Duodenal mucosa (tissue), 2 donors: Measurements from ENCODE around the gene FZD2.
"Not testable (repeated sequence)": the region's sequence is repeated elsewhere in the genome, so short reads cannot be mapped to it uniquely, and the experiment has no call there.

Experiments
- H3K27ac ChIP-seq: one replicate; pipeline ENCODE4 v1.7.0; 2013; ENCODE audit warnings: low read depth, low read length
- H3K27me3 ChIP-seq, 2 donors: one replicate each; pipeline ENCODE4 v1.7.0; 2013; ENCODE audit warnings: low read length in 2 of 2, control low read depth in 1 of 2; ENCODE audit not compliant: insufficient read depth in 2 of 2, control insufficient read depth in 1 of 2
- H3K36me3 ChIP-seq, 2 donors: one replicate each; pipeline ENCODE4 v1.7.0; 2013; ENCODE audit warnings: low read length in 2 of 2, control low read depth in 1 of 2; ENCODE audit not compliant: insufficient read depth in 2 of 2, control insufficient read depth in 1 of 2
- H3K4me1 ChIP-seq, 2 donors: one replicate each; pipeline ENCODE4 v1.7.0; 2013; ENCODE audit warnings: low read length in 2 of 2, control low read depth in 1 of 2; ENCODE audit not compliant: insufficient read depth in 2 of 2, control insufficient read depth in 1 of 2
- H3K4me3 ChIP-seq, 2 donors: one replicate each; pipeline ENCODE4 v1.7.0; 2013; ENCODE audit warnings: low read length in 2 of 2, low read depth in 1 of 2
- H3K9ac ChIP-seq, 2 donors: one replicate each; pipeline ENCODE4 v1.7.0; 2013; ENCODE audit warnings: low read length in 2 of 2, low read depth in 1 of 2
- H3K9me3 ChIP-seq, 2 donors: one replicate each; pipeline ENCODE4 v1.7.0; 2013; ENCODE audit warnings: low read length in 2 of 2, control low read depth in 1 of 2; ENCODE audit not compliant: control insufficient read depth in 1 of 2

The FZD2 gene

DNA sequence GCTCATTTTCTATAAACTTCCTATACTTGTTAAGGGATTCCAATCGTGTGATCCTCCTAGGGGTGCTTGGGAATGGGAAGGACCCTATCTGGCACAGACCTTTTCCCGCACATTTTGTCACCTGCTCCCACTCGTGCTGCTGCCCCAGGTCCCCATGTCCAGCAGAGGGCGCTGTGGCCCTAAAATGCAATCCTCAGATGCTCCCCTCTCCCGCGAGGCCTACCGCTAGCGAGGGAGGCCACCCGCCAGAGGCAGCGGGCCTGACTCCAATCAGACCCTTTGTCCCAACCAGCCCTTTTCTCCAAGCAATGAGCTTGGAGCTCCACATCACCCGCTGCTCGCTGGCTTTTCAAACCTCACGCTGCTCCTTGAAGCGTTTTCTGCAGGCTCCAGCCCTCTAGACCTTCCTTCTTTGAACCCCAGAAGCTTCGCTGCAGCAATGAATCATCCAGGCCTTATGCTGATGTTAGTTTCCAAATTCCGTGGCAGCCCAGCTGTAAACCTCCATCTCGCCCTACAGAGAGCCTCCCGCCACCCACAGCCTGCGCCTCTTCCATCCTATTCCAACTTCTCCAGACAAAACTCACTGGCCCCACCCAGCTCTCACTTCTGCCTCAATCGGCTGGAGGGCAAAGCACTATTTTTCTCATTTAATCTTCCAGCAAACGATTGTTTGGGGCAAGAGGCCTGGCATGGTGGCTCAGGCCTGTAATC, 23.6 kb upstream of the FZD2 start:
- H3K4me1 ChIP-seq: peaks cover 6 to 8% of the 10 kb centered on the region in 2 donors
- H3K27ac ChIP-seq: no peak overlapping the region
- no peak overlapping the region for H3K4me3 ChIP-seq
- H3K9ac ChIP-seq: no peak overlapping the region
- H3K9me3 ChIP-seq: no peaks in the 10 kb centered on the region
- H3K27me3 ChIP-seq: no peaks in the 10 kb centered on the region
- no peaks in the 10 kb centered on the region for H3K36me3 ChIP-seq

- Histone ChIP-seq H3K27me3 (peaks cover 0 to 2% of the 10 kb centered on the region in 2 donors), H3K36me3 (no peaks in the 10 kb centered on the region), H3K4me1 (peaks cover 6 to 8% of the 10 kb centered on the region in 2 donors), H3K9me3 (no peaks in the 10 kb centered on the region), H3K27ac (no peak overlapping the region), H3K9ac (no peak overlapping the region), H3K4me3 (peak overlapping the region in 1 of 2 donors; percentile 1)
Measured at GRCh38 chr17:44536090-44536953, 21.0 kb upstream of the FZD2 start.

DNA sequence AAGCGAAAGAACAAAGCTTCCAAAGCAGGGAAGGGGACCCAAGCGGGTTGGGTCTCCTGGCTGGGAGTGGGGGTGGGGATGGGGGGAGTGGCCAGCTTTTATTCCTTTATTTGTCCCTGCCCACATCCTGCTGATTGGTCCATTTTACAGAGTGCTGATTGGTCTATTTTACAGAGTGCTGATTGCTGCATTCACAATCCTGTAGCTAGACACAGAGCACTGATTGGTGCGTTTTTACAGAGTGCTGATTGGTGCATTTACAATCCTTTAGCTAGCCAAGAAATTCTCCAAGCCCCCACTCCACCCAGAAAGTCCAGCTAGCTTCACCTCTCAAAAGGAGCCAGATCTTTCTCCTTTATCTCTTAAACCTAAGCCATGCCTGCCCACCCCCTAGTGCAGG, 19.4 kb upstream of the FZD2 start:
- not testable (repeated sequence) for H3K36me3 ChIP-seq, H3K27me3 ChIP-seq, H3K9me3 ChIP-seq, H3K9ac ChIP-seq, H3K27ac ChIP-seq, H3K4me1 ChIP-seq, H3K4me3 ChIP-seq

DNA sequence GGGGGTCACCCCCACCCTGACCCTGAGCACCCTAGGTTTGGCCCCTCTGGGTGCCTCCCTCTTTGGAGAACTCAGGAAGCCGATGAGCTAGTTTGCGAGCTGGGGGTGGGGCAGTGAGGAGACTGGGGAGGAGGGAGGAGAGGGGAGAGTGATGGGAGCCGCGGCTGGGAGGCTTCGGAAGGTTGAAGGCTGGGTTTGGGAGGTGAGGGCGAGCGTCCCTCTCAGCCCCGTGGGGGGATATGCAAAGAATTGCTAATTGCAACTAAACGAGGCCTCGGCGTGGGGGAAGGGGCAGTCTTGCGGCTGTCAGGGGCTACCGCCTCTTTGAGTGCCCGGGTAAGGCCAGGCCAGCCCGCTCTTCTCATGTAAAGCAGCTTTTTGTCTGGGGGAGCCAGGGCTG, 17.6 kb upstream of the FZD2 start:
- H3K27me3 ChIP-seq: peaks cover 0 to 10% of the 10 kb centered on the region in 2 donors
- H3K9ac ChIP-seq: no peak overlapping the region
- H3K4me3 ChIP-seq: no peak overlapping the region
- no peak overlapping the region for H3K27ac ChIP-seq
- no peaks in the 10 kb centered on the region for H3K36me3 ChIP-seq
- no peaks in the 10 kb centered on the region for H3K9me3 ChIP-seq
- H3K4me1 ChIP-seq: peaks cover 0 to 3% of the 10 kb centered on the region in 2 donors

- H3K36me3 ChIP-seq: no peaks in the 10 kb centered on the region
- H3K27me3 ChIP-seq: peaks cover 0 to 10% of the 10 kb centered on the region in 2 donors
- no peak overlapping the region for H3K9ac ChIP-seq
- H3K27ac ChIP-seq: no peak overlapping the region
- peaks cover 0 to 3% of the 10 kb centered on the region in 2 donors for H3K4me1 ChIP-seq
- H3K9me3 ChIP-seq: no peaks in the 10 kb centered on the region
- no peak overlapping the region for H3K4me3 ChIP-seq
Measured at GRCh38 chr17:44540246-44541084, 16.8 kb upstream of the FZD2 start.

DNA sequence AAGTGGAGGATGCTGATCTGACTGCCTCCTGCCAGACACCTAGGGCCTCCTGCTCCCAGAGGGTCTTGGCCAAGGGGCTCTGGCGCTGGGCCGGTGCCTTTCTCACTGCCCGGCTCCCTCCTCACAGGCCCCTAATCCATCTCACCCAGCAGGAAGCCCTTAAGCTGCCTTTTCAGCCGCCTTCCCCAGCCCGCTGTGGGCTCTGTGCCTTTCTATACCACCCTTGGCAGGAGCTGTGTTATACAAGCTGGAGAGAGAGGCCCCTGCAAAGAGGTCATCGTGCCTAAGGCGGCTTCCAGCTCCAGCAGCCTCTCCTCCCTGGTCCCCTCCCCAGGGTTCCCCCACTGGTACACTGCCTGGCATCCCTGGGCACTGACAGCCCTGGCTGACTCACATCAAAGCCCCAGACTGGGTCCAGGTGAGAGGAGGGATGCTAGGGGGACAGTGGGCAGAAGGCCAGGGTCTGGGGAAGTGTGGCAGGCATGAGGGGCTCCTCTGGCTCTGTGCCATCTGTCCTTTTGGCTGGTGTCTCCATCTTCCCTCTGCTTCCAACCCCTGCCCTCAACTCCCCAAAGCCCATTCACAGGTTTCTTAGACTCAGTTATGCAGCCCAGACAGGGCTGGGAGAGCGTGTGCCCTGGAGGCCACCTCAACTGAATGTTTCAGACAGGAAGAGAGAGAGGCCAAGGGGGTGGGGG, 15.3 kb upstream of the FZD2 start:
- H3K36me3 ChIP-seq: no peaks in the 10 kb centered on the region
- H3K9me3 ChIP-seq: no peaks in the 10 kb centered on the region
- peaks cover 0 to 10% of the 10 kb centered on the region in 2 donors for H3K27me3 ChIP-seq
- H3K9ac ChIP-seq: no peak overlapping the region
- peaks cover 0 to 3% of the 10 kb centered on the region in 2 donors for H3K4me1 ChIP-seq
- no peak overlapping the region for H3K27ac ChIP-seq
- H3K4me3 ChIP-seq: no peak overlapping the region

DNA sequence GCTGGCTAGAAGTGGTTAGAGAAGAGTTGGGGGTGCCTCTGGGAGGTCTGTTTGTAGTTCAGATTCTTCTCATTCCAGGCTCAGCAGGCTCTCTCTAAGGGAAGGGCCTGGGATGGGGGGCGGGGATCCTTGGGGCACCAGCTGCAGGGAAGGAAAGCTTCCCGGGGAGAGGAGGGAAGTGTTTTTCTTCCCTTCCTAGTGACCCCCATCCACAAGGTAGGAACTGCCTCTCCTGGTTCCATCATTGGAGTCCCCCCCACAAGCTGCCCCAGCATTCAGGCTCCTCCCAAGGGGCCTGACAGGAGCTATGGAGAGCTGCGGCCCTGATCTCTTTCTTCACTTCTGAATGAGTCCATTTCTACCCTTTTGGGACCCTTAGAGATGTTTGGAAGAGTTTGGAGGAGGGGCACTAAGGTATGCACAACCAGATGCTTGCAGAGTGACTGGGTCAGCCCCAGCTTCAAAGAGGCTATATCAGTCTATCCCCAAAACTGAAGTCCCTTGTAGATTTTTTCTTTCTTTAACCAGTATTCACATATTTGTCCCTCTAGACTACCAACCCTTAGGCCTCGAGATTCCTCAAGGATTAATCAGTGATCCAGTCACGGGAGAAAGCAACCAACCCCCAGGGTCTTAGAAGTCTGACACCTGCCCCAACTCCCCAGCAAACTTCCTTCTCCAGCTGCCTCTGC, 13.9 kb upstream of the FZD2 start:
- H3K4me3 ChIP-seq: no peak overlapping the region
- H3K4me1 ChIP-seq: peaks cover 3% of the 10 kb centered on the region in 2 donors
- no peak overlapping the region for H3K27ac ChIP-seq
- H3K9me3 ChIP-seq: no peaks in the 10 kb centered on the region
- H3K36me3 ChIP-seq: no peaks in the 10 kb centered on the region
- H3K27me3 ChIP-seq: peaks cover 0 to 10% of the 10 kb centered on the region in 2 donors
- no peak overlapping the region for H3K9ac ChIP-seq

- H3K27ac ChIP-seq: no peak overlapping the region
- H3K9ac ChIP-seq: no peak overlapping the region
Measured at GRCh38 chr17:44543905-44544523, 13.3 kb upstream of the FZD2 start.

More at GRCh38 chr17:44543905-44544523, 13.3 kb upstream of the FZD2 start:
- Histone ChIP-seq H3K4me1 (peaks cover 3 to 8% of the 10 kb centered on the region in 2 donors), H3K4me3 (no peak overlapping the region), H3K27me3 (peaks cover 0 to 10% of the 10 kb centered on the region in 2 donors), H3K36me3 (no peaks in the 10 kb centered on the region), H3K9me3 (no peaks in the 10 kb centered on the region)
